8988T (cell line): ENCODE measurements around the gene UBE2O.

Source experiments
- DNase-seq: peaks from one replicate; pipeline ENCODE4 v3.0.0; 2011

UBE2O gene

GRCh38 chr17:76484228-76484725 lies 31.3 kb upstream of the UBE2O start:
- no peak for DNase-seq

DNA sequence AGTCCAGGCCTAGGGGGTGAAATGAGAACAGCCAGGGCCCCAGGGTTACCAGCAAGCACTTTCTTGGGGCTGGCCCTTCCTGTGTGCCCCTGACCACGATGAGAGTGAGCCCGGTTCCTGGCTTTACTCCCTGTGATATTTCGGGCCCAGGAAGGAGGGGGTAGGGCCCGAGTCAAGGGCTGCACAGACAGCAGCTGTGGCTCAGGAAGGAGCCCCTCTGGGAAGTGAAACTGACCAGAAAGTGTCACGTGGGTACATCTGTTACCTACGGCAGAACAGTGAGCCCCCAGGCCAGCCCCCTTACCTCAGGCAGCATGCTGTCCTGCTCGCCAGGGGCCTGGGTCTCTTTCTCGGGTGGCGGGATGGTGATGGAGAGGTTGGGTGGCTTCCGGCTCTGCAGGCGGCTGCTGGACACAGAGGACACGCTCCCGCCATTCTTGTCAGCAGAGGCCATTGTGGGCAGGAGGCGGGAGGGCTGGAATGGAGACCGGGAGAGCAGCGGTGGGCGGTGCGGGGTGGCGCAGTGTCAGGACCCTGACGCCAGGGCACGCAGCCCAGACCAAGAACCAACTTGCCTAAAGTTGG lies 28.2 kb upstream of the UBE2O start:
- no peak for DNase-seq

GRCh38 chr17:76480632-76481031 lies 27.7 kb upstream of the UBE2O start:
- no peak for DNase-seq

GRCh38 chr17:76479515-76480060 lies 26.6 kb upstream of the UBE2O start:
- DNase-seq = no peak

GRCh38 chr17:76478730-76479514 lies 26.0 kb upstream of the UBE2O start:
- DNase-seq = no peak

DNA sequence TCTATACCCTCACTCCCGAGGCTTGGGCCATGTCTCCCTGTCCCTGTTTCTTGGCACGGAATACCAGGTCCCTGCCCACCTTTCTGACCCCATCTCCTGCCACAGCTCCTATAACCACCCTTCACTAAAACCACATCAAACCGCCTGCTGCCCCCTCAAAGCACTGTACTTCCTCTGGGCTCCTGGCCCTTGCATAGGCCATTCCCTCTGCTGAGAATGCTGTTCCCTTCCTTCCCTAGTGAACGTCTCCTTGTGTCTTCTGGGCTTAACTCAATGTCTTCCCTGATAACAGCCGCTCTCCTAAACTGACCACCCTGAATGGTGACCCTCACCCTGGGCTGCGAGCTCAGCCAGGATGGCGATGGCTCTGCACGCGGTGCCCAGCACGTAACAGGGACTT lies 25.1 kb upstream of the UBE2O start:
- DNase-seq = no peak

- DNase-seq = no peak
Observed at GRCh38 chr17:76477576-76477975, 24.6 kb upstream of the UBE2O start.

- no peak for DNase-seq
Observed at GRCh38 chr17:76476736-76477135, 23.8 kb upstream of the UBE2O start.

GRCh38 chr17:76475302-76475701 lies 22.4 kb upstream of the UBE2O start:
- DNase-seq = no peak

GRCh38 chr17:76474894-76475293 lies 21.9 kb upstream of the UBE2O start:
- DNase-seq = no peak

DNA sequence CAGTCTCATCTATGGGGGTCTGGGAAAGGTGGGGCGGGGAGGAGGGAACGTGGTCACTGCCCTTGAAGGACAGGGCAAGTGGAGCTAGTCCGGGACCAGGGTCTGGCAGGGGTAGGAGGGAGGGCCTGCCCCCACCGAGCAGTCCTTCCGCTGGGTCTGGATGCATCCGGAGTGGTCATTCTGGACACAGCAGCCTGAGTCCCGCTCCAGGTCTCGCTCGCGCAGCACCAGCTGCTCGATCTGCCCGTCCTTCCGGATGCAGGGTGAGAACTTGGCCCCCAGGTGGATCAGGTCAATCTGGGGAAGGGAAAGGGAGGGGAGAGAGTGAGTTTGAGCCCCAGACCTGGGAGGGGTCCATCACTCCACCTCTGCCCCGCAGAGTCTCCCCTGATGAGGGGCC lies 21.3 kb upstream of the UBE2O start:
- DNase-seq = no peak

DNA sequence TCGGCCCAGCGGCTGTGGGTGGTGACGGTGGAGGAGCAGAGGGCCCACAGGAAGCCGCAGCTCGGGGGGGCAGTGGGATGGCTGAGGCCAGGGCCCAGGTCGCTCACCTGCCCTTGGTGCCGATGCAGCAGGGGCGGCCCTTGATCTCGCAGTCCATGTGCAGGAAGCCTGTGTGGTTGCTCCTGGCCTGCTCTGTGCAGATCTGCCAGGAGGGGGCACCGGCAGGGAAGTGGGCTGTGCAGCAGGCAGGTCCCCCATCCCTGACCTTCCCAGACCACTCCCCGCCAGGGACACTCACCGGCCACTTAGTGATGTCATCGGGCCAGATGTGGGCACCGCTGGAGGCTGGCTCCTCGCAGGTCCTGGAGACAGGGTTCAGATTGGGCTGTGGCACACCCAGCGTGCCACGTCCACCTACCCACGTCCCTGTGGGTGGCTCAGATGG lies 20.6 kb upstream of the UBE2O start:
- peak; percentile 50 for DNase-seq

DNA sequence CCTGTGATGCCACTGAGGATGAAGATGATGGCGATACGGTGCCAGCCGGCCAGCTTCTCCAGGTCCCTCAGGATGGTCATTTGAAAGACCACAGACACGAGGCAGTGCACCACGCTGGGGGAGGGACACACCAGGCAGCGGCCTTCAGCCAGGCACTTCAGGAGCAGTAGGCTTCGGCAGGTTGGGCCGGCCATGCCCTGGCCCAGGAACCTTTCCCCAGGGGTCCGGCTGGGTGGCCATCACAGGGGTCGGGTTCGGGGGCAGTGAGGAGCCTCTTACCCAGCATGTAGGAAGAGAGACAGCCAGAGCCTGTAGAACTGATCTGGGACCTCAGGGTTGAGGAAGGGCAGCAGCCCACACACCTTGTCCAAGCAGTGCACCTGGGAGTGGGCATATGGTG lies 19.8 kb upstream of the UBE2O start:
- DNase-seq = no peak

- no peak for DNase-seq
Observed at GRCh38 chr17:76472258-76472645, 19.3 kb upstream of the UBE2O start.

- DNase-seq = no peak
Observed at GRCh38 chr17:76471498-76472257, 18.7 kb upstream of the UBE2O start.

GRCh38 chr17:76469991-76470739 lies 17.2 kb upstream of the UBE2O start:
- DNase-seq = no peak

- DNase-seq = no peak
Observed at GRCh38 chr17:76469076-76469990, 16.4 kb upstream of the UBE2O start.

GRCh38 chr17:76468634-76469010 lies 15.7 kb upstream of the UBE2O start:
- DNase-seq = no peak

GRCh38 chr17:76467809-76468633 lies 15.1 kb upstream of the UBE2O start:
- no peak for DNase-seq

DNA sequence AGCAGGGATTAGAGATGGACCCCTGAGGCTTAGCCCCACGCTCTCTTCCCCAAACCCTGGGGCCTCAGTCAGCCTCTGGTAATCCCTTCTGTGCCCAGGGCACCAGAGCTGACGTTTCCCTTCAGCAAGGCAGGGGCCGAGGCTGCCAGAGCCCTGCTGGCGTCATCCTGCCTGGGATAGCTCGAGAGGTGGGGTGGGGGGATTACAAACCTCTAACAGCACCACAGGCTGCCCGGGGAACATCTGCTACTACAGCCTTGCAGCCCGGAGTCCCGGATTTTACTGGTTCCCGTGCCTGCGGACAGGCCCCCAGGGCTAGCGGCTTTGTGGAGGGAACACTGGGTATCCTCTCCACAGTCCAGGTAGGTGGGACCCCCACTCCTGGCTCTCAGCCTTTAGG lies 14.4 kb upstream of the UBE2O start, which contains the start of gene AANAT:
TSS of gene AANAT (plus strand) at position 238 of the 400 bp plus-strand sequence. CDS start 1,144 bp downstream, outside the sequence.
- no peak for DNase-seq

DNA sequence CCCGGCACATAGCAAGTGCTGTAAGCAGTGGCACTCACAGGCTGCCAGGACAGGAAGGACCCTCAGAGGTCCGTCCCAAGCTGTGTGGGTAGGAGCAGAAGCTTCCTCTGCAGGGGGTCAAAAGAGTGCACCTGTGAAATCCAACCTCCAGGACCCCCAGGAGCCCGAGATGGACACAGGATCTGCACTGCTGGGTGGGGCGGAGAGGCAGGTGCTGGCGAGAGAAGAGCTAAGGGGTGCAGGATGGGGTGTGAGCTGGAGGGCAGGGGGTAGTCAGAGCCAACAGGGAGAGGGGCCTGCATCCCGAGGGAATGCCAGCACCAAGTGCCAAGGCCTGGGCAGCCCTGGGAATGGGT lies 13.8 kb upstream of the UBE2O start:
- no peak for DNase-seq
